Prostate gland (tissue), 2 donors: ENCODE measurements around the gene CMTR2.

ENCODE experiments used
- POLR2A ChIP-seq: fragments of 450-650 bp; IDR thresholded peaks from one replicate; pipeline ENCODE4 v1.6.1; 2016; ENCODE audit warnings: antibody characterized with exemption, mild to moderate bottlenecking
- TF ChIP-seq, protein P1 (sequence below), 4 experiments: fragments of 200-600 bp in 2 of 4; fragments of 450-650 bp in 2 of 4; sonication (generic) in 2 of 4; IDR thresholded peaks; 1 replicate in 3 of 4; 2 replicates in 1 of 4; pipeline ENCODE4 v1.5.1; 2016 to 2019; ENCODE audit warnings: antibody characterized with exemption in 4 of 4, mild to moderate bottlenecking in 2 of 4, moderate library complexity in 2 of 4

DNA sequence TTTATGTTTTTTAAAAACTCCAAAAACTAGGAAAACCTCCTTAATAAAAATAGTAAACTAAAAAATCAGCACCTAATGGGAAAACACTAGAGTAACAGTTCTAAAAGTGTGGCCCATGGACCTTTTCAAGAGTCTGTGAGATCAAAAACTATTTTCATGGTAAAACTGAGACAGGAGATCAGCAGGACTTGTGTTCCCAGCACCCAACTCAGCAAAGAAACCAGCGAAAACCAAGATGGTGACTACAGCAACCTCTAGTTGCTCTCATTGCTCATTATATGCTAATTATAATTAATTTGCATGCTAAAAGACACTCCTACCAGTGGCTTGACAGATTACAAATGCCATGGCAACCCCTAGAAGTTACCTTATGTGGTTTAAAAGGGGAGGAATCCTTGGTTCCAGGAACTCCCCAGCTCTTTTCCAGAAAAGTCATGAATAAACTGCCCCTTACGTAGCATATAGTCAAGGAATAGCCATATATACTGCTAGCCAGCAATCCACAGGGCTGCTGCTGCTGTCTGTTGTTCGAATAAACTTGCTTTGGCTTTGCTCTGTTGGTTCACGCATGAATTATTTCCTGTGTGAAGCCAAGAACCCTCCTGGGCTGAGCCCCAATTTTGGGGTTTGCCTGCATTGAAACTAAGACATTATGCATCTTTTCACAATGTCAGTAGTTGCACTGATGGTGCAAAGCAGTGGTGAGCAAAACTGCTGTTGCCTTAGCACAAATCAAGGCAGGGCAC, 12.4 kb downstream of the CMTR2 start:
- TF ChIP-seq POLR2A = no peak
- TF ChIP-seq, protein P1, sequence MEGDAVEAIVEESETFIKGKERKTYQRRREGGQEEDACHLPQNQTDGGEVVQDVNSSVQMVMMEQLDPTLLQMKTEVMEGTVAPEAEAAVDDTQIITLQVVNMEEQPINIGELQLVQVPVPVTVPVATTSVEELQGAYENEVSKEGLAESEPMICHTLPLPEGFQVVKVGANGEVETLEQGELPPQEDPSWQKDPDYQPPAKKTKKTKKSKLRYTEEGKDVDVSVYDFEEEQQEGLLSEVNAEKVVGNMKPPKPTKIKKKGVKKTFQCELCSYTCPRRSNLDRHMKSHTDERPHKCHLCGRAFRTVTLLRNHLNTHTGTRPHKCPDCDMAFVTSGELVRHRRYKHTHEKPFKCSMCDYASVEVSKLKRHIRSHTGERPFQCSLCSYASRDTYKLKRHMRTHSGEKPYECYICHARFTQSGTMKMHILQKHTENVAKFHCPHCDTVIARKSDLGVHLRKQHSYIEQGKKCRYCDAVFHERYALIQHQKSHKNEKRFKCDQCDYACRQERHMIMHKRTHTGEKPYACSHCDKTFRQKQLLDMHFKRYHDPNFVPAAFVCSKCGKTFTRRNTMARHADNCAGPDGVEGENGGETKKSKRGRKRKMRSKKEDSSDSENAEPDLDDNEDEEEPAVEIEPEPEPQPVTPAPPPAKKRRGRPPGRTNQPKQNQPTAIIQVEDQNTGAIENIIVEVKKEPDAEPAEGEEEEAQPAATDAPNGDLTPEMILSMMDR (IDR thresholded peaks at IDR 0.05) = no peak
